Prostate gland (tissue), 2 donors: Measurements from ENCODE around the gene DCTN3.

Experiments
- POLR2A ChIP-seq: fragments of 450-650 bp; IDR thresholded peaks from one replicate; pipeline ENCODE4 v1.6.1; 2016; ENCODE audit warnings: antibody characterized with exemption, mild to moderate bottlenecking
- POLR2AphosphoS5 ChIP-seq: sonication (generic); formaldehyde crosslinking; IDR thresholded peaks from one replicate; pipeline ENCODE4 v1.6.1; 2017; ENCODE audit warnings: antibody characterized with exemption
- TF ChIP-seq, protein P1 (sequence below), 4 experiments: fragments of 200-600 bp in 2 of 4; fragments of 450-650 bp in 2 of 4; sonication (generic) in 2 of 4; IDR thresholded peaks; 1 replicate in 3 of 4; 2 replicates in 1 of 4; pipeline ENCODE4 v1.5.1; 2016 to 2019; ENCODE audit warnings: antibody characterized with exemption in 4 of 4, mild to moderate bottlenecking in 2 of 4, moderate library complexity in 2 of 4

GRCh38 chr9:34628656-34629490 is 8.6 kb upstream of the DCTN3 start, which contains the start of gene ARID3C:
- TF ChIP-seq, protein P1, sequence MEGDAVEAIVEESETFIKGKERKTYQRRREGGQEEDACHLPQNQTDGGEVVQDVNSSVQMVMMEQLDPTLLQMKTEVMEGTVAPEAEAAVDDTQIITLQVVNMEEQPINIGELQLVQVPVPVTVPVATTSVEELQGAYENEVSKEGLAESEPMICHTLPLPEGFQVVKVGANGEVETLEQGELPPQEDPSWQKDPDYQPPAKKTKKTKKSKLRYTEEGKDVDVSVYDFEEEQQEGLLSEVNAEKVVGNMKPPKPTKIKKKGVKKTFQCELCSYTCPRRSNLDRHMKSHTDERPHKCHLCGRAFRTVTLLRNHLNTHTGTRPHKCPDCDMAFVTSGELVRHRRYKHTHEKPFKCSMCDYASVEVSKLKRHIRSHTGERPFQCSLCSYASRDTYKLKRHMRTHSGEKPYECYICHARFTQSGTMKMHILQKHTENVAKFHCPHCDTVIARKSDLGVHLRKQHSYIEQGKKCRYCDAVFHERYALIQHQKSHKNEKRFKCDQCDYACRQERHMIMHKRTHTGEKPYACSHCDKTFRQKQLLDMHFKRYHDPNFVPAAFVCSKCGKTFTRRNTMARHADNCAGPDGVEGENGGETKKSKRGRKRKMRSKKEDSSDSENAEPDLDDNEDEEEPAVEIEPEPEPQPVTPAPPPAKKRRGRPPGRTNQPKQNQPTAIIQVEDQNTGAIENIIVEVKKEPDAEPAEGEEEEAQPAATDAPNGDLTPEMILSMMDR (IDR thresholded peaks at IDR 0.05) = peak in 1 of 4 experiments; percentile 9
- no peak for TF ChIP-seq POLR2A
- no peak for TF ChIP-seq POLR2AphosphoS5
